ENCODE results near the gene SFXN3.

The SFXN3 gene, protein sequence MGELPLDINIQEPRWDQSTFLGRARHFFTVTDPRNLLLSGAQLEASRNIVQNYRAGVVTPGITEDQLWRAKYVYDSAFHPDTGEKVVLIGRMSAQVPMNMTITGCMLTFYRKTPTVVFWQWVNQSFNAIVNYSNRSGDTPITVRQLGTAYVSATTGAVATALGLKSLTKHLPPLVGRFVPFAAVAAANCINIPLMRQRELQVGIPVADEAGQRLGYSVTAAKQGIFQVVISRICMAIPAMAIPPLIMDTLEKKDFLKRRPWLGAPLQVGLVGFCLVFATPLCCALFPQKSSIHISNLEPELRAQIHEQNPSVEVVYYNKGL

DNA sequence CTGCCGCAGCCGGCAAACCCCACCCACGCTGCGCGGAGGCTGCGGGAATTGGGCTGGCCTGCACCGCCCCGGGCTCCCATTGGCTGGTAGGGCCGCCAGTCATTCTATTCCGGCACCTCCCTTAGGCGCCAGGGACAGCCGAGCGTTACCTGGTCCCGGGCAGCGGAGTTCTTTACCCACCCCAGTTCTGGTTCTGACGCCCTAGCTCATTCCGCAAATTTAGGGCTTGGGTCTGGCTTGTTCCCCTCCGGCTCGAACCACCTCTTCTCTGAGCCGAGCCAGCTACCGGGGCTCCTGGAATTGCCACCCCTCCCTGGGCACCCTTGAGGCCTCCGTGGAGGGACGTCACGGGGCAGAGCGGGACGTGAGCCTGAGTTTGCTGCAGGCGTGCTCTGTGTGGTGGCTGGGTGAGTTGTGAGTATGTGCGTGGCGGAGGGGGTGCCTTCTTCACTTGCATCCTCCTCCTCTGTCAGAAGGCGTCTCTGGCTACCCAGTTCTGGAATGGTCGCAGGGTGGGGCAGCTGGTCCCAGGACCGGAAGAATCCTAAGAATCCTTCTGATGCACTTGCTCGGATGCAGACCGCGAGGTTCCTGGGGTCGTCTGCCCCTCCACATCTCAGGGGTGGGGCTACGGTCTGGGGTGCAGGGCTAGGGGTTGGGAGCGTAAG, at the start of gene SFXN3, which contains the start of gene PDZD7:
Gene SFXN3, plus strand, starts transcription at position 107 of the 668 bp plus-strand sequence. CDS start 3,461 bp downstream, outside the sequence.
Gene PDZD7, minus strand, starts transcription at position 2 of the 668 bp plus-strand sequence. CDS start 910 bp downstream, outside the sequence.
- DNase-seq = no peak

DNA sequence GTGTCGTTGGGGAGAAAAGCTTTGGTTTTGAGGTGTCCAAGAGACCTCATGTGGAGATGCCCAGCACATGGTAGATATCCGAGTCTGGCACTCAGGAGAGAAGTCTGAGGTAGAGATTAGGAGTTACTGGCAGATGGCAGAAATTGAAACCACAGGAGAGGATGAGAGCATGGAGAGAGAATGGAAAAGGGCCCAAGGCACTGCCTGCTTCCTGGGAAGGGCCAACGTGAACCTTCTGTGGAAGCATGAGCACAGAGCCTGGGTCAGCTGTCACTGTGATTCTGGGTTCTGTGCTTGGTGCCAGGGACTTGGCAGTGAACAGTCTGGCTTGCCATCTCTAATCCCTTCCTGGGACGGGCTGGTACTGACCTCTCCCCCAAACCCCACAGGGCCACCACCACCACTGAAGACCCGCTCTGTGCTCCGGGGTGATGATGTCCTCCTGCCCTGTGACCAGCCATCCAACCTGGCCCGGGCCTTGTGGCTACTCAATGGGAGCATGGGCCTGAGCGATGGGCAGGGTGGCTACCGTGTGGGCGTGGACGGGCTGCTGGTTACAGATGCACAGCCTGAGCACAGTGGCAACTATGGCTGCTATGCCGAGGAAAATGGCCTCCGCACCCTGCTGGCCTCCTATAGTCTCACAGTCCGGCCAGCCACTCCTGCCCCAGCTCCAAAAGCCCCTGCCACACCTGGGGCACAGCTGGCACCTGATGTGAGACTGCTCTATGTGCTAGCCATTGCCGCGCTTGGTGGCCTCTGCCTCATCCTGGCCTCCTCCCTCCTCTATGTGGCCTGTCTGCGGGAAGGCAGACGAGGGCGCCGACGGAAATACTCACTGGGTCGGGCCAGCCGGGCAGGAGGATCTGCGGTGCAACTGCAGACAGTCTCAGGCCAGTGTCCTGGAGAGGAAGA, 47.9 kb upstream of the SFXN3 start:
- no peak for DNase-seq

DNA sequence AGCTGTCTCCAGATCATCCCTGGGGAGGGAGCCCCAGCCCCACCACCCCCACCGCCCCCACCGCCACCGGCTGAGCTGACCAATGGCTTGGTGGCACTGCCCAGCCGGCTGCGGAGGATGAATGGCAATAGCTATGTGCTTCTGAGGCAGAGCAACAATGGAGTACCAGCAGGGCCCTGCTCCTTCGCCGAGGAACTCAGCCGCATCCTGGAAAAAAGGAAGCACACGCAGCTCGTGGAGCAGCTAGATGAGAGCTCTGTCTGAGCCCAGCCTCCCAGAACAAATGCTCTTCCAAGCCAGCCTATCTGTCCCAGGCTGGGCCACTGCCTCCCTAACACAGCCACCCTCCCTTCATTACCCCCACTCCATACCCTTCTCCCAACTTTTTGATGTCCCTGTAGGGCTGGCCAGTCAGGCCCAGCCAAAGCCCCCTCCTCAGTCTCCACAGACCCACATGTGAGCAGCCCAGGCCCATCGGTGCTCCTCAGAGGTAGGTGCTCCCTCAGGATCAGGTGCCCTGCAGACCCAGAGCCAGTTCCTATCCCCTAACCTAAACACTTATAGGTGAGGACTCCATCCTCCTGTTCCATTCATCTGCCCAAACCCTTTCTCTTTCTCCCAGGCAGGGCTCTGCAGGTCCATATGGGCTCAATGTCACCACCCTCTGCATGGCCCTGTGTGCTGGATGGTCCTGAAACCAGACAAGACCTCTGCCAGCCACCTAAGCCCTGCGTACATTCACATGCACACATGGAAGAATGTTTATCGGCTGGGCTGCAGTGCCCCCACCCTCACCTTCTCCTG, 47.0 kb upstream of the SFXN3 start:
- DNase-seq = no peak

DNA sequence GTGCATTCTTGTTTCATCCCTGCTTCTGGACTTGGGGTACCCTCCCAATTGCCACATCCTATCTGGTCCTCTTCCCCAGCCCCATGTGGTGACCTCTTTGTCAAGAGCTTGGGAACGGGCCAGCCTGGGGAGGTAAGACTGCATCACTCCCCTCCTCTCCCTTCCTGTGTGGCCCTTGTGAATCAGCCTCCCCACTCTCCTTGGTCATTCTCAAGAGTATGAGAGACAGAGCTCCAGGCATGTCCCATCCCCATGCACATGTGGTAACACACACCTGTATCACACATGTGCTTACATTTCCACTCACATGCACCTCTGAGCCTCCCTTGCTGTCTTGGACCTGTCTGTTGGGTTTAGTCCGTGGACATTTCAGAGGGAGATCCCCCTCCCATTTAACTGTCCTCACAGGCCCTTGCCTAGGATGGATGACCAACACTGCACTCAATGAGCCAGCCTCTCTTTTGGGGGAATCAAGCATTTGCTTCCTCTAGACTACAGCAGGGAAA, 46.3 kb upstream of the SFXN3 start:
- DNase-seq = no peak

DNA sequence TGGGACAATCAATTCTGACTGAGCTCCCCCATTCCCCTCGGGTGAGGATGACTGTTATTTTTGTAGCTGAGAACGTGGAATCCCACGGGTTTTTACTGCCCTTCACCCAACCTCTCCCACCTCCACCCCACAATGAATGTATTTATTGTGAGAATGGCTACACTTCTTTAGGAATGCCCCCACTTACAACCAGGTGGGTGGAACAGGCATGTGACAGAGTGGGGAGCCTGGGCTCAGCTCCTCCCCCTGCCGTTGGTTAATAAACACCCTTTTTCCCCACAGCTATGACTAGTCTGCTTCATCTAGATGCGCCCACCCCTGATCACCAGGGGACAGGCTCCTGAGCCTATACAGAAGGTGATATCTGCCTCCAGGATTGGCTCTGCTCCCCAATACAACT, 45.7 kb upstream of the SFXN3 start:
- DNase-seq = no peak

DNA sequence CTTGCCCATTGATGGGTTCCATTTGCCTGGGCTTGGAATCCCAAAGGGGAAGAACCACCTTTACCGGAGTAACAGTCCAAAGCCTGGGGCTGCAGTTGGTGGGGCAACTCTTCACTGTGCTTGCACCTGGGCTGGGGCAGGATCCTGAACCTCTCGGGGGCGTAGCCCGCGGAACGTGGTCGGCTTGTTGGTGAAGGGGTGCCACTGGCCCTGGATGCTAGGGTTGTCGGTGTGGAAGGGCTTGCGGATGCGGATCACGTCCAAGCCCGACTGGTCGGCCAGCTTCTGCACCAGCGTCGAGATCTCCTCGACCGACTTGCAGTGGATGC, 44.4 kb upstream of the SFXN3 start:
- no peak for DNase-seq

DNA sequence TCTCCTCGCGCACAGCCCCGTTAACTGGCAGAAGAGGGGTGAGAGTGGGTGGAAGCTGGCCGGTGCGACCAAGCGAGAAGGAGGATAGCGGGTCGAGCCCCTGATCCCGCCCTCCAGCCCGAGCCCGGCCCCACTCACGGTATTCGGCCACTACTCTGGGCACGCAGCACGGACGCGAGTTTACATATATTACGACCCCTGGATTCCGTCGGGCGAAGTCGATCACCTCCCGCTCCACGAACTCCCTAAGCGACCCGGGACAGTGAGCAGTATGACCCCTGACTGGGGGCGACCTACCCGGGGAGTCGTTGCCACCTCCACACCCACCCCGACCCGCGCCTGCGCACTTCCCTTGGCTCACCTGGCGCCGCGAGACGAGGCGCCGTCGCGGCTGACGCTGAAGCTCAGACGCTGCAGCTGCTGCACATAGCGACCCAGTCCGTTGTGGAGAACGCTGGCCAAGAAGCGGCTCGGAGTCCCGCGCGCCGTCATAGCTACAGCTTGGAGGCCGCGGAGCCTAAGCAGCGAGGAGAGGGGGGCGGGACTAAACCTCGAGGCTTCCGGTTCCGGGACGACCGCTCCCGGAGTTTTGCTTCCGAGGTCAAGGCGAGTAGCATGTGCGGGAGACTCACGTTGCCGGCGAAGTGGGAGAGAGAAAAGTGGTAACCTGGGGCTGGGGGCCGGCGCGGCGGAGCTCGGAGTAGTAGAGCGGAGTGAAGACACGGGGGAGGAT, 43.9 kb upstream of the SFXN3 start, which contains the start of the genes MRPL43 and TWNK:
Gene MRPL43, minus strand, starts transcription at position 546 of the 733 bp plus-strand sequence. Its CDS starts 54 bp downstream, at position 492.
Gene TWNK, plus strand, starts transcription at position 592 of the 733 bp plus-strand sequence. CDS start 668 bp downstream, outside the sequence.
- no peak for DNase-seq

DNA sequence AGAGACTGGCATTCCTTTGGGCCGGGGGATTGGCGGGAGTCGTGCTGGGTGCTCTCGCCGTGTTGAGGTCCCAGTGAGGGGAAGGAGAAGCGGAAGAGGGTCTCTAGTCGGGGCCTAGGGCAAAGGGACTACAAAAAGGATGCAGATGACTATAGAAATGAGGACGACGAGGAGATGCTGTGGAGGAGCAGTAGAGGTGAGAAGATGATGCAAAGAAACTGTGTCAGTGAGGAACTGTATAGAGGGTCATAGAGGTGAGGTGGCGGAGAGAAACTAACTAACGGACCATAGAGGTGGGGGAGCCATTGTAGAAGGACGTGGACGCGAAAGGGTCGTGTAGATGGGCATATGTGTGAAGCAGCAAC, 43.4 kb upstream of the SFXN3 start:
- DNase-seq = no peak

DNA sequence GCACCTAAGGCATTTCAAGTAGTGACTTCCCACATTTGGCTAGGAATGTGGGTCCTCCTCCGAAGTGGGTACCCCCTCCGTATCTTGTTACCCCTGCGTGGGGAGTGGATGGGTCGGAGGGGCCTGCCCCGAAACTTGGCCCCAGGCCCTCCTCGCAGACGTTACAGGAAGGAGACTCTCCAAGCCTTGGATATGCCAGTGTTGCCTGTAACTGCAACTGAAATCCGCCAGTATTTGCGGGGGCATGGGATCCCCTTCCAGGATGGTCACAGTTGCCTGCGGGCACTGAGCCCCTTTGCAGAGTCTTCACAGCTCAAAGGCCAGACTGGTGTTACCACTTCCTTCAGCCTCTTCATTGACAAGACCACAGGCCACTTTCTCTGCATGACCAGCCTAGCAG, 42.9 kb upstream of the SFXN3 start:
- DNase-seq = no peak

DNA sequence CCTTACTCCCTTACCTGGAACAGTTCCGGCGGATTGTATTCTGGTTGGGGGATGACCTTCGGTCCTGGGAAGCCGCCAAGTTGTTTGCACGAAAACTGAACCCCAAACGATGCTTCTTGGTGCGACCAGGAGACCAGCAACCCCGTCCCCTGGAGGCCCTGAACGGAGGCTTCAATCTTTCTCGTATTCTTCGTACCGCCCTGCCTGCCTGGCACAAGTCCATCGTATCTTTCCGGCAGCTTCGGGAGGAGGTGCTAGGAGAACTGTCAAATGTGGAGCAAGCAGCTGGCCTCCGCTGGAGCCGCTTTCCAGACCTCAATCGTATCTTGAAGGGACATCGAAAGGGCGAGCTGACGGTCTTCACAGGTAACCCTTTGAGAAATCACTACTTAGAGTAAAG, 41.9 kb upstream of the SFXN3 start:
- DNase-seq = no peak

DNA sequence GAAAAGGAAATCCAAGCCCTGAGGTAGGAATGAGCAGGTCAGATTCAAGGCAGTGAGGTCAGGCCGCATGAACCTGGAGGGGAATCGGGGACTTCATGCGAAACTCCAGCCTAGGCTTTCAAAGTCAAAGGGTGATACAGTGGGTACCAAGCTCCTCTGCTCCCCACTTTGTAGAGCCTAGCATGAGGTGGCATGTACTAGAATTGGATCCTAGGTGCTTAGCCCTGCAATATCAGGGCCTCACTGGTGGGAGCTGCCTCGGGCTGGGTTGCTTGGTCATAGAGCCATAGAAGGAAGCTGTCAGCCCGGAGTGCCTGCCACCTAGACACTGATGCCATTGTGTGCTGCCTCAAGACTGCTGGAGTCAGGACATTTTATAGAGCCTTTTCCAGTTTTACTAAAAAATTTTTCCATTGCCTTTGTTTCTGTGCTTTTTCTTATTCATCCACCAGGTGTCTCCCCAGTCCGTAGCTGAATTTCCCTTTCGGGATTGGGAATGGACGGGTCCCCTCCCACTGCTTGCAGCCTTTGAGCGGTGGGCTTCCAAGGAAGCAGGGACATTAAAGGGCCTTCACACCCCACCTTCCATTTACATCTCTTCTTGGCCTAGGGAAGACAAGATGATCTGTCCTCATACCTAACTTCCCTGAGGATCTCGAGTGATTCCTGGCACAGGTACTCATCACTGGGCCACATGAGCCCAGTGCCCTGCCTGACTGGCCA, 36.9 kb upstream of the SFXN3 start:
- no peak for DNase-seq

DNA sequence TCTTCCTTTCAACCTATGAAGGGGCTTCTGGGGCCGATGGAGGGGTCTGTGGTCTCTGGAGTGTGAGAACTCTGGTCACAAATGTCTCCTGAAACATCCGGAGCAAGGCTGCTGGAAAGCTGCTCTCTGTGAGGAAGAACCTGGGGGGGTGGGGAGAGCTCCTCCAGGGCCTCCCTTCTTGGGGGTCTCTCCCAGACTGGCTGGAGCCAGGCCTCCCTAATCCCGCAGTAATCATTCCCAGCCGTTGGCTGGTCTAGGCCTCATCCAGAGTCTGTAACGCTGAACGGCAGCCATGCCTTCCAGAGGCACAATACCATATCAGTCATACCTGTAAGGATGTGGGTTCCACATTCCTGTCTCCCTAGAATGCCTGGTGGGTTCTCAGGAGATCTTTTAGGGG, 35.9 kb upstream of the SFXN3 start:
- no peak for DNase-seq

DNA sequence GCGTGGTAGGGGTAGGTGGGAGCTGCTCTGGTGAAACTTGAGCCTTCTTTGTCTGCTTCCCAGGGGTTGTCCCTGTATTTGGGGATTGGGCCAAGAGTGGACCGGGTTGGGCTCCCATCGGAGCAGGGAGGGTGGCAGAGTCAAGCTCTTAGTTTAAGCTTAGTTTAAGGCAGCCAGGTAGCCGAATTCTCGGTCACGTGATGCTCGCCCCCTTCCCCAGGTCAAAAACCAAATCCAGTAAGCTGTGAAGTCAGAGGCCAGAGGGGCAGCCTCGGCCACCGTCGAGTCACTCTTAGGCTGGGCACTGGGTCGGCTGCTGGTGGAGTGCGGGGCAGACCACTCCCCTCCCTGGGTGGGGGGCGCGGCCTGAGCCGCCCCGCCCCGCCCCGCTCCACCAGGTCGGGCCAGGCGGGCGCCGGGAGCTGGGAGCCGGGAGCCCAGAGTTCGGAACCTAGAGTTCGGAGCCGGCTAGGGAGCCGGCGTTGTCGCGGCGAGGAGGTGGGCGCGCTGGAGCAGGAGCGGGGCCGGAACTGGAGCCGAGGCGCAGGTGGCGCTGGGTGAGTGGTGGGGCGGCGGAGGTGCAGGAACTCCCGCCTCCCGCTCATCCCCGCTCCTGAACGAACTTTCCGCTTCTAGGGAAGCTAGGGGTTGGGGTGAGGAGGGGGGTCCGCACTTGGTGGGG, 34.2 kb upstream of the SFXN3 start:
- DNase-seq = no peak

DNA sequence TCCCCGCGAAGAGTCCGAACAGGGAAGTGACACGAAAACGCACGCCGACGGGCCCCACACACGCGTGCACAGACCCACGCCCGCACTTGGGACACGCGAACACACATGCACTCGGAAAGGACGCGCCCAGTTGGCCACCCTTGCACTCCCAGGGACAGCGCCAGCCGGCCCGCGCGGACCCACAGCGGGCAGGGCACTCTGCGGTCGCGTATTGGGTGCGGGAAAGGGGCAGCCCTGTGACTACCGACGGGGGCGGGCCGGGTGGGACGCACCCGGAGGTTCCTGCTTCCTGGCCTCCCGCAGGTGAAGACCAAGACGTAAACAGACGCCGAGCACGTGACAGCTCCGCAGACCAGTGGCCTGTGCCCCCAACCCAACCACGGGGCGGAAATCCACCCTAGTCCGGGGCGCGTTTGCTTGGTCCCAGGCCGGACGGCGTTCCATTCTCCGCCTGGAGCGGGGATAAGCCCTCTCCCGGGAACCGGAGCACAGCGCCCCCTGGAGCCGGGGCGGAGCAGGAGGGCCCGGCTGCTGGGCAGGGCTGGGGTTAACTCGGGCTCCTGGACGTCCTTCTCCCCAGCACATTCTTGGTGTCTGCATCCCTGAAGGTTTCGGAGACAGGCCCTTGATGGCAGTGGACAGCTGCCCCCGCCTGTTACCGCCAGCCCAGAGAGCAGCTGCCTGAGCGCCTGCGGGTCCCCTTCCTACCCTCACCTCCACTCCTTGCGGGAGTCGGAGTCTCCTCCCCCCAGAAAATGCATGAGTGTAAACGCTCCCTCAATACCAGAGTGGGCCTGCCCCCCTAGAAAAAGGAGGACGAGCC, 33.5 kb upstream of the SFXN3 start:
- no peak for DNase-seq

DNA sequence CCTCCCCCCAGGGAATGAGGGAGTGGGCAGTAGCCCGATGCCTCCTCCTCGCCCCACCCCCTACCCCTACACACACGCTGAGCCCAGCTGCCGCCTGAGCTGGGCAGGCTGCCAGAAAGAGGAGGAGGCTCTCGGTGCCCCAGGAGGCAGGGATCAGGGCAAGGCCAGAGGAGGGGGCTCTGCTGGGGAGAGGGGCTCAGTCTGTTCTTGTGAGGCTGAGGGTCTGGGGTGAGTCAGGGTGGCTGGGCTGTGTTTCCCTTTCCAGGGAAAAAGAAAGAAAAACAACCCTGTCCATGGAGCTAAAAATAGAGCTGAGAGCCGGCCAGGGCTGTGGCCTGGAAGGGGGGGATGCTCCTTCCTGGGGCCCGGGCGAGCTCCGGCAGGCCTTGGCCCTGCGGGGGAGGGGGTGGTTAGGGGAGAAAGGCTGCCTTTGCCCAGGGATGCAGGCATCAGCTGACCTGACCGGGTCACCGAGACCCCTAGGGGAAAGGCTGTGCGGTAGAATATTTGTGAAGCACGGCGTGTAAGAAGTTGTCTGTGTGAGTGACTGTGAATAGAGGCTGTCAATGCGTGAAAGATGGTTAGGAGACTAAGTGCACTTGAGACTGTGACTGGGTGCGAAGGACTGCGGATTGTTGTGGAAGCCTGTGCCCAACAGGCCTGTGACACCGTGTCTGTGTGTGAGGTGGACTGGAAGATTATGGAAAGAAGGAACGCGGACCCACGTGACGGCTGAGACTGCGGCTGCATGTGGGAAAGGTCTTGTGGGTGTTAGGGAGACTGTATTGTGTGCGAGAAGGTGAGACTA, 32.6 kb upstream of the SFXN3 start:
- DNase-seq = no peak

DNA sequence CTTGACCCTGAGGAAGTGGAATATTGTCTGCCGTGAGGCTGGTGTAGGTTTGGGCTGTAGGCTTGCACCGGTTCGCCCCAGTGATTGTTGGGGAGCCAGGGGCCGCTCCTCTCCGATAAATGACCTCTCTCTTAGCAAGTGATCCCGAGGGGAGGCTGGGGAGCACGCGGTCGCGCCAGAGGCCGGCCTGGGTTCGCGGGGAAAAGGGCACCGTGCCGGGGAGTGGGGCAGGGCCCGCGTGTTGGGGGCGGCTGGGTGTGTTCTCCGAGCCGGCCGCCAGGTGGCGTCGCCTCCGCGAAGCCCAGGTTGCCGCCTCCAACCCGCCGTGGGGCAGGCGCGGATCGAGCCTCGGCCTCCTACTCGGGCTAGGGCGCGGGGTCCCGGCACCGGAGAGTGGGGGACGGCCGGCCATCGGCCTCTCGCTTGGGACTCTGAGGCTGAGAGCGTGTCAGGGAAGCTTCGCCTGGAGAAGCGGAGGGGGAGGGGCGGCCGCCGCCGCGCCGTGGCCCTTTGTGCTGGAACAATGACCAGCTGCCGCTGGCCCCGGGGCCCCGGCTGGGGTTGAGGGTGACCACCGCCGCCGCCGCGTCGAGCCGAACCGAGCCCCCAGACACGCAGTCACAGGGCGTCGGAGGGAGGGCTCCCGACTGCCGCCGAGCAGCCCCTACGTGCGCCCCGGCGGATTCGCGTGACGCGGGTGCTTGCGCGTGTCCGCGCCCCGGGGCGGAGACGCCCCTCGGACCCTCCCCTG, 31.9 kb upstream of the SFXN3 start:
- no peak for DNase-seq

DNA sequence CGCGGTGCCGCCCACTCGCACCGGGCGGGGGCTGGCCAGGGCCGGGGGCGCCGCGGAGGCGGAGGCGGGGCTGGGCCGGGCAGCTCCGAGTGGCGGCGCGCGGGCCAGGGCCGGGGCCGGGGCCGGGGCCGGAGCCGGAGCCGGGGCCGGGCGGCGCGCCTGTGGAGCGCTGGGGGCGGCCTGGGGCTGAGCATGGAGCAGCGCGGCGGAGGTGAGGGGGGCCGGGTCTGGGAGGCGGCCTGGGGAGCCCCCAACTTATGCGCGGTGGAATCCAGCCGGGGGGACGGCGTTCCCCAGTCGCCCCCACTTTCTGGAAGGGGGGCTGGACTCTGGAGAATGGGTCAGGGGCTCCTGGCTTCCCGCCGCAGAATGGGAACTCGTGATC, 31.3 kb upstream of the SFXN3 start, which contains the start of gene LZTS2:
Gene LZTS2, plus strand, starts transcription at position 67 of the 385 bp plus-strand sequence. CDS start 2,731 bp downstream, outside the sequence.
- no peak for DNase-seq
